Activated CD4-positive, alpha-beta T cell treated with anti-CD3 and anti-CD28 coated beads for 48 hours (primary cell): ENCODE results near the gene ADORA1.

Source experiments
- DNase-seq: peaks from one replicate; pipeline ENCODE4 v3.0.0-alpha.2; 2020

Gene ADORA1

DNA sequence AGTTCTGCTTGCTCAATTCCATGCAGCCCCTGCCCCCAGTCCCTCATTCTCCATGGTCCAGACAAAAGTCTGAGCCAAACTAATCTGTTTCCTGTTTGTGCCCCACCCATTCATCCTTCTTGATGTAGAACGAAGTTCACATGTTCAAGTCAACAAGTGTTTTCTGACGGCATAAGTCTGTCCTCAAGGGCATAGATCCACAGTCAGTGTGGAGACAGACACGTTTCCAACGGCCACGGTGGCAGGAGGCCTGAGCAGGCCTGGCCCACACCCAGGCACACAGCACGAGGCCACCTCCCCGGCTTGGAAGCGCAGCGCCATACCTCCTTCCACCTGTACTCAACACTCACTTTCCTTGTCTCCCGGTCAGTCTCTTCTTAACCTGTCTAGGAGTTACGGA is 16.1 kb downstream of the ADORA1 start:
- no peak for DNase-seq

DNA sequence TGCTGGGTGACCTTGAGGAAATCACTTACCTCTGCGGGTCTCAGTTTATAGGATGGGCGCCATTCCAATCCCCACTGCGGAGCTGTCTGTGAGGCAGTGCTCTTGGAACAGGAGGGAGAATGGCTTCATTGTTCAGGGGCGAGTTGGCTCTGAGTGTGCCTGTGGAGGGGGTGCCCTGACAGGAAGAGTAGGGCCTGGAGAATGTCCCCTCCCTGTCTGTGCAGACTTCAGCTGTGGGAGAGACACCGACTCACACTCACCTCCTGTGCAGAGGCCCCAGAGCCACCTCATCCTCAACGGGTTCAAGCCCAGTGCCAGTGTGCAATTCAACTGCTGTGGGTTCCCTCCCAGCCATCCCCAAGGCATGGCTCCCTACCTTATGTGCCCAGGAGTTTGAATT is 17.1 kb downstream of the ADORA1 start:
- DNase-seq: no peak

DNA sequence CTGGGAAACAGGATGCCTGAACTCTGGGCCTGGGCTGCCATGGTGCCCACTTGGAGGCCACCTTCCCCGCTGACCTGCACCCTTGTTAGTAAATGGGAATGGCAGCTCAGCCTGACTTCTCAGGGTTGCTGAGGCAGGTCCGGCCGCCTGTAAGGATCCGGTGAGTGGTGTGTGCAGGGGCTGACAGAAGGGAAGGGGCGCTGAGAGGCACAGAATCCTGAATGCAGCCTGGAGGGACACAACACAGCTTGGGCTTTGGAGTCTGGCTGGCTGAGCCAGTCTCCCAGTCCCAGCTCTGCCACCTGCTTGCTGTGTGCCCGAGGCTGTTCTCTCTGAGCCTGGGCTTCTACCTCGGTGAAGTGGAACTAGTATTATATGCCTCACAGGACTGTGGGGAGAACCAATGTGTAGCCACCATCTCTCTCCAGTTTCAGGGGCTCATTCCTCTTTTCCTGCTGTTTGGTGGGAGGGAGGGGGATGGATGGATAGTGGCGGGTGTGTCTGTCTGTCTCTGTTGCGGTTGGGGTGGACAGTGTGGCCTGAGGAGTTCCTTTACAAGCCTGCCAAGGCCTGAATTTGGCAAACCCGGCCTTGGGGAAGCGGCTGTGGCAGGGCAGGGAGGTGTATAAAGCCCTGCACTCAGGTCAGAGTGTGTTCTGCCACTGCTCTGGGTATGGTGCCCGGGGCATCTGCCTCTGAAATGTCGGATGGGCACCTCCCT is 18.0 kb downstream of the ADORA1 start:
- no peak for DNase-seq

DNA sequence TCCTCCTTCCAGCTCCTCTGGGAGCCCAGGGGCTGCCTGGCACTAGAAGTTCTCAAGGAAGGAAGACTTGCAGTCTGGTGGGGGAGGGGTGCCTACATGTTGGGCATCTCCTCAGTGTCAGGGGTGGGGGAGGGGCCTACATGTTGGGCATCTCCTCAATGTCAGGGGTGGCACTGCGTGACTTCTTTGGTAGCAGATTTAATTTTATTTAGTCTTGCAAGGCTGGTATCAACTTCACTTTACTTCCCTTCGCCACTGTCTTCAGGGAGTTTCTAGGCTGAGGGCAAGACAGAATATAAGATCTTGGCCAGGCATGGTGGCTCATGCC is 18.5 kb downstream of the ADORA1 start:
- no peak for DNase-seq

GRCh38 chr1:203146537-203146936 is 19.0 kb downstream of the ADORA1 start:
- no peak for DNase-seq

DNA sequence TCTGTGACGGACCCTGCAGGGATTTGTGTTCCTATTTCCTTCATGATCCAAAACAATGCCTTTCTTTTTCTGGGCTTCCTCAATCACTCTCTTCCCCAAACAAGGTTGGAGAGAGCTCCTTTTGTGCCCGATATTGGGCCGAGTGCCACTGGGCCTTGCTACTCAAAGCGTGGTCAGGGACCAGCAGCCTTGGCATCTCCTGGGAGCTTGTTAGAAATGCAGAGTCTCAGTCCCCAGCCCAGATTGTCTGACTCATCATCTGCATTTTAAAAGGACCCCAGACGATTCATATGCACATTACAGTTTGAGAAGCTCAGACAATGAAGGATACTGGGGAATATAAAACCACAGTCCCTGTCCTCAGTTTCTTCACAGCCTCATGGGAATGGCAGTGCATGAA is 19.9 kb downstream of the ADORA1 start:
- no peak for DNase-seq

GRCh38 chr1:203148127-203148526 is 20.6 kb downstream of the ADORA1 start:
- no peak for DNase-seq

DNA sequence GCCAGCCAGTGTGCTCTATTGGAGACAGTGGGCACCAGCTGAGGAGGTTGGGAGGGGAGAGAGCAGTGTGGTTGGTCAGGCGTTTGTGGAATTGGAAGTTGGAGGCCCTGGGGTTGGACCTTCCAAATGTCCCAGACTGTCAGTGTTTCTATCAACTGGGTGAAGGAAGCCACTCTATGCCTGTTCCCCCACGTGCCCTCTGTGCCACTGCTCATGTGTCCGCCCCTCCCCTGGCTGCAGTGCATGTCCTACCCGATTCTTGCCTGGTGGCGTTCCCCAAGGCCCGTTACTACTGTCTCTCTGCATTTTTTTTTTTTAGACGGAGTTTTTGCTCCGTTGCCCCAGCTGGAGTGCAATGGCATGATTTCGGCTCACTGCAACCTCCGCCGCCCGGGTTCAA is 21.1 kb downstream of the ADORA1 start:
- DNase-seq: no peak

DNA sequence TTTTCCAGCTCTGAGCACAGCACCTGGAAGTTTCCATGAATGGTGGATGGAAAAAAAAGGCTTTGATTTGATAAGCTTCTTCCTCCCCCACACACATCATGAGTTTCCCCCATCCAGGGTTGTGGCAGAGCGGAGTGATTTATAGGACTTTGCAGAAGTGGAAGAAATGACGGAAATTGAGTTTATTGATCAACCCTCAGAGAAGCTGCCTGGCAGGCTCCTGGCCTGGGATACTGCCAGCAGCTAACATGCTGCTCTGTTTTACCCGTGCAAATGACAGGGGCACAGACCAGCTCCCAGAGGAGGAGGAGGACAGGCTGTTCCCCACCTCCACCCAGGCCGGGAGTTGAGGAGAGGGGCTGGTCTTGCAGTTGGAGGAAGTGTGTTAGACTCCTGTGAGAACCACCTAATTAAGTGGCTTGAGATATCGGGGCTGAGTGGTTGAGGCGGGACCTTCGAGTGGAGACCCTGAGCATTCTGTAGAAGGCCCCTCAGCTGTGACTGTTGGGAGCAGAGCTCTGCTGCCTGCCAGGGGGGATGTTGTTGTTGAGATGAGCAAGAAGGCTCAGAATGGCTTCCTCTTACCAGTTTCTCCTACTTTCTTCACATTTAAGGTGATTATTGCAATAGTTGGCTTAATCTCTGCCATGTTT is 21.8 kb downstream of the ADORA1 start:
- DNase-seq: no peak

GRCh38 chr1:203150511-203151297 is 23.2 kb downstream of the ADORA1 start:
- DNase-seq: no peak

GRCh38 chr1:203151362-203152157 is 24.0 kb downstream of the ADORA1 start:
- DNase-seq: no peak

DNA sequence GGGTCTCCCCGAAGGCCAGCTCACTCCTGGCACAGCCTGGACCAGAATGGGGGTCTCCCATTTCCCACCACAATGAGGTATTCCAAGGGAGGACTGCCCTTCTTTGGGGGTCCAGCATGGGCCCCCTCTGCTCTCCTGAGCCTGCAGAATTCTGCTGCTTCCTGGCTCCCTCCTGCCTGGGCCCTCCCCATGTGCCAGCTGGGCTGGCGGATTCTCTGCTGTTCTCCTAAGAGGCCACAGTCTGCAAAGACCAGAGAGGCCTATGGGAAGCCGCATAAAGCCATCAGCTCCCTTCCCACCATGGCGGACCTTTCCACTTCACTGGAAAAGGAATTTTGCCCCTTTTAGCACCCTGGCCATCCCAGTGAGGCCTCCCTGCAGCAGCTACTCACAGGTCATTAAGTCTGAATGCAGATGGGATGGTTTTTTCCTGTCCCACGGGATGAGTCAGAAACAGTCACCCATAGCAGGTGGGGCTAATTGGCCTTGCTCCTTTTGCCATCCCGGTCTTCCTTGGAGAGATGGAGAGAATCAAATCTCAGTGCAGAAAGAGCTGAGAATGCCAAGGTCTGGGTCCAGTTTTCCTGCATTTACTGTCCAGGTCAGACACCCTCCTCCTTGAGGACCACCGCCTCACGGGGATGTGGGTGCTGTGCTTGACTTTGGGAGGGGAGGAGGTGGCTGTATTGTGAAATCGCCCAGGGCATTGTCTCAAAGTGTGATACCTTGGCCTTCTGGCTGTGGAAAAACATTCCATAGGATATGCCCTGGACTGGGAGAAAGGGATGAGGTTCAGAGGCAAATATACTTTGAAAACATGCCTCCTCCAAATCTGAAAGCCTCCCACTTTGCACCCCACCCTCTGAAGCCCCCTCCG is 24.9 kb downstream of the ADORA1 start:
- no peak for DNase-seq

- no peak for DNase-seq
Observed at GRCh38 chr1:203153051-203153988, 25.8 kb downstream of the ADORA1 start.

GRCh38 chr1:203153989-203154821 is 26.7 kb downstream of the ADORA1 start:
- no peak for DNase-seq

GRCh38 chr1:203156280-203156679 is 28.8 kb downstream of the ADORA1 start:
- DNase-seq: no peak

DNA sequence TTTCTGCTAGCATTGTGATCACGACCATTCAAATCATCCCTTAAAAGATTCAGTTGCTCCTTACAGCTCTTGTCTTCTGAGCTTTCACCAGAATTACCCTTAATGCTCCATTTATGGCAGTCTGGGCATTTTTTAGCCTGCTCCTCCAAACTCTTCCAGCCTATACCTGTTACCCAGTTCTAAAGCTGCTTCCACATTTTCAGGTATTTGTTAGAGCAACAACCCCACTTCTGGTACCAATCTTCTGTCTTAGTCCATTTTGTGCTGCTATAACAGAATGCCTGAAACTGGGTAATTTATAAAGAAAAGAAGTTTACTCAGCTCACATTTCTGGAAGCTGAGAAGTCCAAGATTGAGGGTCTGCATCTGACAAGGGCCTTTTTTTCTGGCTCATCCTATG is 30.9 kb downstream of the ADORA1 start:
- DNase-seq: no peak

DNA sequence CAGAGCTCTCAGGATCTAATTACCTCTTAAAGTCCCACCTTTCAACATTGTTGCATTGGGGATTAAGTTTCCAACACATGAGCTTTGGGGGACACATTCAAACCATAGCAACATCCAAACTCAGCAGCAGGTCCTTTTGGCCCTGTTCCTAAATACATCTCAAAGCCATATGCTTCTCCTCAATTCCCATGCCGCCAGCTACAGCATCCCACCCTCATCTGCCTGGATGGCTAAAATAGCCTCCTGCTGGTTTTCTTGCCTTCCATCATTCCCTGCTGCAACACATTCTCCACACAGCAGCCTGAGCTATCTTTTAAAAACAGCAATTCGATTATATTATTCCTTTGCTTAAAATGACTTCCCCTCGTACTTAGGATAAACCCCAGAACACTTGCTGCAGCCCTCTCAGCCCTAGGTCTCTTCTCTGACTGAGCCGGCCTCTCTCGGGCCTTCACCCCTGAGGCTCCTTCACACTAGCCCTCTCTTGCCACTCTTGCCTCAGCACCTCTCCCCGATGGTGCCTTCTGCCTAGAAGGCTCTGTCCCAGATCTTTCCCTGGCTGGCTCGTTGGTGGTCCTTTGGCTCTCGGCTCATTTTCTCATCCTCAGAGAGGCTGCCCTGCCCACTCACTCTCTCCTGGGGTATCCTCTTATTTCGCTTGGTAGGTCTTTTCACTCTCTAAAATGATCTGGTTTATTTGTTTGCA is 31.6 kb downstream of the ADORA1 start:
- DNase-seq: no peak

GRCh38 chr1:203159844-203160243 is 32.3 kb downstream of the ADORA1 start:
- no peak for DNase-seq

GRCh38 chr1:203161175-203161574 is 33.6 kb downstream of the ADORA1 start:
- DNase-seq: no peak

GRCh38 chr1:203161703-203162102 is 34.2 kb downstream of the ADORA1 start:
- DNase-seq: no peak
